ENCODE measurements around the gene PRDM4.
"Not testable (repeated sequence)": the region's sequence is repeated elsewhere in the genome, so short reads cannot be mapped to it uniquely, and the experiment has no call there.

The PRDM4 gene

GRCh38 chr12:107715780-107716179 is 45.2 kb downstream of the PRDM4 start:
- no peak overlapping the region for H3K27ac ChIP-seq
- TF ChIP-seq, protein P1, sequence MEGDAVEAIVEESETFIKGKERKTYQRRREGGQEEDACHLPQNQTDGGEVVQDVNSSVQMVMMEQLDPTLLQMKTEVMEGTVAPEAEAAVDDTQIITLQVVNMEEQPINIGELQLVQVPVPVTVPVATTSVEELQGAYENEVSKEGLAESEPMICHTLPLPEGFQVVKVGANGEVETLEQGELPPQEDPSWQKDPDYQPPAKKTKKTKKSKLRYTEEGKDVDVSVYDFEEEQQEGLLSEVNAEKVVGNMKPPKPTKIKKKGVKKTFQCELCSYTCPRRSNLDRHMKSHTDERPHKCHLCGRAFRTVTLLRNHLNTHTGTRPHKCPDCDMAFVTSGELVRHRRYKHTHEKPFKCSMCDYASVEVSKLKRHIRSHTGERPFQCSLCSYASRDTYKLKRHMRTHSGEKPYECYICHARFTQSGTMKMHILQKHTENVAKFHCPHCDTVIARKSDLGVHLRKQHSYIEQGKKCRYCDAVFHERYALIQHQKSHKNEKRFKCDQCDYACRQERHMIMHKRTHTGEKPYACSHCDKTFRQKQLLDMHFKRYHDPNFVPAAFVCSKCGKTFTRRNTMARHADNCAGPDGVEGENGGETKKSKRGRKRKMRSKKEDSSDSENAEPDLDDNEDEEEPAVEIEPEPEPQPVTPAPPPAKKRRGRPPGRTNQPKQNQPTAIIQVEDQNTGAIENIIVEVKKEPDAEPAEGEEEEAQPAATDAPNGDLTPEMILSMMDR (conservative IDR thresholded peaks at IDR 0.05) = no peak

- H3K27ac ChIP-seq = not testable (repeated sequence)
These were observed 55.4 kb downstream of the PRDM4 start for GRCh38 chr12:107705522-107705921.

- TF ChIP-seq, protein P1 (conservative IDR thresholded peaks at IDR 0.05) = no peak
- no peak overlapping the region for H3K27ac ChIP-seq
These were observed 56.9 kb downstream of the PRDM4 start for GRCh38 chr12:107704041-107704440.

DNA sequence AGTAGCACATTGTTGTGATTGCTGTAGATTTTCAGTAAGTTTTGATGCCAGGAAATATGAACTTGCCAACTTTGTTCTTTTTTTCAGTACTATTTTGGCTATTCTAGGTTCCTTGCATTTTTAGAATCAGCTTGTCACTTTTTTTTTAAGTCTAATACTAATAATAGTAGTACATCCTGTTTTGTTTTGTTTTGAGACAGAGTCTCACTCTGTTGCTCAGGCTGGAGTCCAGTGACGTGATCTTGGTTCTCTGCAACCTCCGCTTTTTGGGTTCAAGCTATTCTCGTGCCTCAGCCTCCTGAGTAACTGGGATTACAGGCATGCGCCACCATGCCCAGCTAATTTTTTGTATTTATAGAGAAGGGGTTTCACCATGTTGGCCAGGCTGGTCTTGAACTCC is 58.8 kb downstream of the PRDM4 start:
- TF ChIP-seq, protein P1 (conservative IDR thresholded peaks at IDR 0.05) = no peak

DNA sequence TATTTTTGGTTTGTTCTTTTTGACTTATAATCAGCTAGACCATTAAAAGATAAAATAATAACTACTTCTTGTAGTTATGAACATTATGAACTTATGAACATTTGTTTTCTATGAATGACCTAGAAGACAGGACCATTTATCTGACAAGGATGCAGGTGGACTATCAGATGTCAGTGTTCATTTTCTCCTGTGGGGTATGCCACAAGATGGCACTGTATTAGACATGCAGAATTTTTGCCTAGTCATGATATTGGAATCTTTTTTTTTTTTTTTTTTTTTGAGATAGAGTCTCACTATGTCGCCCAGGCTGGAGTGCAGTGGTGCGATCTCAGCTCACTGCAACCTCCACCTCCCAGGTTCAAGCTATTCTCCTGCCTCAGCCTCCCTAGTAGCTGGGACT is 65.2 kb downstream of the PRDM4 start:
- not testable (repeated sequence) for H3K27ac ChIP-seq
- TF ChIP-seq, protein P1 (conservative IDR thresholded peaks at IDR 0.05) = peak; percentile 73

More for the DNA sequence above, 58.8 kb downstream of the PRDM4 start:
- no peak overlapping the region for H3K27ac ChIP-seq

- TF ChIP-seq, protein P1 (conservative IDR thresholded peaks at IDR 0.05) = no peak
- peak within 1 kb of the TSS; percentile 87 for H3K27ac ChIP-seq
These were observed 75.3 kb downstream of the PRDM4 start, which contains the start of gene PWP1 for GRCh38 chr12:107685360-107686248. Gene PWP1 (plus strand): TSS chr12:107685799. CDS start chr12:107685900, 101 bp downstream.

DNA sequence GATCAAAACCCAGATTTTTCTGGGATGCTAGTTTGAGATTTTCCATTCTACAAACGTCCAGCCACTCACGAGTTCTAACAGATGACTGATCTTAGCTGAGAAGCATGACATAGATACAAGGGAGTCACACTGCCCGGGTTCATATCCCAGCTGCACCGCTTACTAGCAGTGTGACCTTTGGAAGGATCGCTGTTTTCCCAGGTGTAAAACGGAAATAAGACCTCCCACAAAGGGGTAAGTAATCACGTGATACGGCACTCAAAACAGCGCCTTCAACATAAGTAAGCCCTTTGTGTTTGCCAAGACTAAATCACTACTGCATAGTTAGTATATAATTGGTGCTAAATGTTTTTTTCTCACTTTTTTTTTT is 76.0 kb downstream of the PRDM4 start:
- peak overlapping the region; percentile 87 for H3K27ac ChIP-seq

More for the DNA sequence above, 76.0 kb downstream of the PRDM4 start:
- TF ChIP-seq, protein P1 (conservative IDR thresholded peaks at IDR 0.05) = no peak

Data from VCaP (cell line).